Measurements from ENCODE around the gene APOBEC3B. TPM values are rescaled to one million over a fixed set of nuclear protein-coding genes. Genes with fewer than 3 reads are reported as not detected.

The APOBEC3B gene
- total RNA-seq, 4 donors from 2014 or later = 7.8 to 15.3 (median 10.9) TPM; not detected in 1

DNA sequence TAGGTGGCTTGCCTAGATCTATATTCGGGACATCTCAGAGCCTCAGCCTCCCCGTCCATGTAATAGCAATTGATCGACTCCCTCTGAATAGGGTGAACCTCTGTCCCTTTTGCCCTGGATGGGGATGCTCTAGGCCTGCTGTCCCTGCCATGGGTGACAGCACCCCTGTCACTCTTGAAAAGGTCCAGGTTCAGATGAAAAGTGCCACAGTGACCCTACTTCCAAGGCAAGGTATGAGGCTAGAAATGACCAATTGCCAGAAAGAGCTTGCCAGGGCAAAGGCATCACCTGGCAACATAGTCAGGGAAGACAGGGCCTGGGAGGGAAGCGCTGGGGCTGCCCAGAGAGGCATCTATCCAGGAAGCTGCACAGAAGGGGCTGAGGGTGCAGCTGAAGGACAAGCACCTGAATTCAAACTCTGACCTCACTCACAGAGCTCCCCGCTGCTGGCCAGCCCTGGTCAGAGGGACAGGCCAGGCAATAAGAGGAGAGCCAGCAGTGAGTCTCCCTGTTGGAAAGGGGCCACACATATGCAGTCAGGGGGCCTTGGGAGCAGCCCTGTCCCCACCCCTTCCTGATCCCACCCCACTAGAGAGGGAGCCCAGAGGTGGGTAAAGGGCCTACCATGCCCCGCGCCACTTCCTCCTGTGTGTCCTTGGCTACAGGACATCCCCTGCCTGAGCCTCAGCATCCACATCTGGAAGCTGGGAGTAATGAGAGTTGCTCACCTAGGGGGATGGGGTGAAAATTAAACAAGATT lies 33.8 kb upstream of the APOBEC3B start:
- peak; percentile 6 for DNase-seq
- 90% methylated on average over 5 of the region's 7 CpGs; no CpG with 5 or more reads in 1 of the 2 donors for WGBS, 2 donors (ENCODE audit: low coverage in 1 of 2)

DNA sequence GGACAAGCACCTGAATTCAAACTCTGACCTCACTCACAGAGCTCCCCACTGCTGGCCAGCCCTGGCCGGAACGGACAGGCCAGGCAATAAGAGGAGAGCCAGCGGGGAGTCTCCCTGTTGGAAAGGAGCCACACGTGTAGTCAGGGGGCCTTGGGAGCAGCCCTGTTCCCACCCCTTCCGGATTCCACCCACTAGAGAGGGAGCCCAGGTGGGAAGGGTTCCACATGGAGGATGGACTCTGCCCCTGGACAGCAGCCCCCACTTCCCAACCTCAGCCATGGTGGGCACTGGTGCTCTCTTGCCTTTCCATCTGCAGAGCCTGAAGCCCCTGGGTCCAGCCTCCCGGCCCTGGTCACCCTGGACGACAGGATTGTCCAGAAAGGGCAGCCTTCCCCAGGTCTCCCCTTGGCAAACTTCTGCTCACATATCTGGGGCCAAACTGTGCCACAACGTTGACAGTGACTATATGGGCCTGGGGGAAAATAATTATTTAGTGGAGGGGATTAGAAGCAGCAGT lies 32.2 kb upstream of the APOBEC3B start:
- Histone ChIP-seq H3K4me3 (no peak overlapping the region), H3K9me3 (no peaks in the 10 kb centered on the region), H3K27ac (peak overlapping the region in 3 of 4 donors; percentile 66 to 75 (median 72)), H3K36me3 (no peaks in the 10 kb centered on the region), H3K27me3 (peaks cover 5% of the 10 kb centered on the region), H3K4me1 (peaks cover 6 to 45% (median 22%) of the 10 kb centered on the region in 4 donors)
- no peak for TF ChIP-seq POLR2A (IDR thresholded peaks at IDR 0.05)
- TF ChIP-seq, protein P1, sequence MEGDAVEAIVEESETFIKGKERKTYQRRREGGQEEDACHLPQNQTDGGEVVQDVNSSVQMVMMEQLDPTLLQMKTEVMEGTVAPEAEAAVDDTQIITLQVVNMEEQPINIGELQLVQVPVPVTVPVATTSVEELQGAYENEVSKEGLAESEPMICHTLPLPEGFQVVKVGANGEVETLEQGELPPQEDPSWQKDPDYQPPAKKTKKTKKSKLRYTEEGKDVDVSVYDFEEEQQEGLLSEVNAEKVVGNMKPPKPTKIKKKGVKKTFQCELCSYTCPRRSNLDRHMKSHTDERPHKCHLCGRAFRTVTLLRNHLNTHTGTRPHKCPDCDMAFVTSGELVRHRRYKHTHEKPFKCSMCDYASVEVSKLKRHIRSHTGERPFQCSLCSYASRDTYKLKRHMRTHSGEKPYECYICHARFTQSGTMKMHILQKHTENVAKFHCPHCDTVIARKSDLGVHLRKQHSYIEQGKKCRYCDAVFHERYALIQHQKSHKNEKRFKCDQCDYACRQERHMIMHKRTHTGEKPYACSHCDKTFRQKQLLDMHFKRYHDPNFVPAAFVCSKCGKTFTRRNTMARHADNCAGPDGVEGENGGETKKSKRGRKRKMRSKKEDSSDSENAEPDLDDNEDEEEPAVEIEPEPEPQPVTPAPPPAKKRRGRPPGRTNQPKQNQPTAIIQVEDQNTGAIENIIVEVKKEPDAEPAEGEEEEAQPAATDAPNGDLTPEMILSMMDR (IDR thresholded peaks at IDR 0.05) = no peak
- TF ChIP-seq EP300 (IDR thresholded peaks at IDR 0.05; ENCODE audit: low read depth) = no peak
- no peak for TF ChIP-seq POLR2AphosphoS5 (IDR thresholded peaks at IDR 0.05)
- in situ Hi-C loops (cut with MboI; ENCODE audit: low pct_ligation_motif_present in 1 of 4, low pct_unique_long_range_greater_than_20kb in 1 of 4, low sequenced_read_pairs in 3 of 4) (loop anchor here in 1 of 4 donors (5.0 kb wide), 1 partner anchor 47 kb away; no protein-coding TSS in a partner anchor), intact Hi-C loops (cut with DNase I; ENCODE audit: low total_unique reads) (no loop called here)
- DNase-seq = no peak
- 61% methylated on average over 8 of the region's 8 CpGs; no CpG with 5 or more reads in 1 of the 2 donors for WGBS, 2 donors (ENCODE audit: low coverage in 1 of 2)

More for the DNA sequence above, 33.8 kb upstream of the APOBEC3B start:
- Histone ChIP-seq H3K9me3 (no peaks in the 10 kb centered on the region), H3K27ac (no peak overlapping the region), H3K36me3 (no peaks in the 10 kb centered on the region), H3K27me3 (peaks cover 13% of the 10 kb centered on the region), H3K4me1 (peaks cover 6 to 33% (median 12%) of the 10 kb centered on the region in 4 donors), H3K4me3 (no peak overlapping the region)
- intact Hi-C loops (cut with DNase I; ENCODE audit: low total_unique reads) = no loop called here
- TF ChIP-seq, protein P1 (IDR thresholded peaks at IDR 0.05) = no peak
- no peak for TF ChIP-seq POLR2AphosphoS5 (IDR thresholded peaks at IDR 0.05)
- TF ChIP-seq POLR2A (IDR thresholded peaks at IDR 0.05) = no peak
- TF ChIP-seq EP300 (IDR thresholded peaks at IDR 0.05; ENCODE audit: low read depth) = no peak
- in situ Hi-C loops (cut with MboI; ENCODE audit: low pct_ligation_motif_present in 1 of 4, low pct_unique_long_range_greater_than_20kb in 1 of 4, low sequenced_read_pairs in 3 of 4) = loop anchor here in 1 of 4 donors (5.0 kb wide), 1 partner anchor 49 kb away; no protein-coding TSS in a partner anchor

DNA sequence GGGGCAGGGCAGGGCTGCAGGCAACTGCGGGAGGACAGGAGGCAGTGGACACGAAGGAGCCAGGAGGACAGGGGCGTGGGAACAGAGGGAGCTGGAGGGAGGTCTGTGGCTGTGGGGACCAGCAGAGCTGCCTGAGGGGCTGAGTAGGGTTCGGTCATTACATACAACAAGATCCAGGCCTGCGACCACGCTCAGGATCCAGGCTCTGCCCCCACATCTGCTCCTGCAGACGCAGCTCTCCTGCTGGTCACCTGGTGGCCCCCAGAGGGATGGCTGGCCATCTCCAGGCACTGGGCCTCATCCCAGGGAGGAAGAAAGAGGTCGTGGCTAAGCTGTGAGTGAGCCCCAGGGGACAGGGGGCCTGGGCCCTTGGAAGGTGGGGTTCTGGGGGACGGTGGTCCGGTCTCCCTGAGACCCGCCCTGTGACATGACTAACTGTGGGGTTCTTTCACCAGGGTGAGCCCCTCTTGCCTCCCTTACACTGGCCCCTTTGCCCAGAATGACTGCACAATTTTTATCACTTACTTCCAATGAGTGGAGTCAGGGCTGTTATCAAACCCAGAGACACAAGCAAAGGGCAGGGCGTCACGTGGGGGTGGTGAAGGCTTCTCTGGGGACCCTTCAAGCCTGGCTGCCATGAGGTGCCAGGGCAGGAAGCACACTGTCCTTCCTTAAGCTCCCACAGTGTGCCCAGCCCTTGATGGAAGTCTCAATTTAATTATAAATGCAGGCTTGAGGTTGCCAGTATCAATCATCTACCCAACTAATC lies 31.4 kb upstream of the APOBEC3B start:
- Histone ChIP-seq H3K4me3 (no peak overlapping the region), H3K27ac (peak overlapping the region in 3 of 4 donors; percentile 66 to 75 (median 72)), H3K9me3 (no peaks in the 10 kb centered on the region), H3K4me1 (peaks cover 6 to 45% (median 22%) of the 10 kb centered on the region in 4 donors), H3K27me3 (no peaks in the 10 kb centered on the region), H3K36me3 (no peaks in the 10 kb centered on the region)
- in situ Hi-C loops (cut with MboI; ENCODE audit: low pct_ligation_motif_present in 1 of 4, low pct_unique_long_range_greater_than_20kb in 1 of 4, low sequenced_read_pairs in 3 of 4) = no loop called here
- TF ChIP-seq POLR2AphosphoS5 (IDR thresholded peaks at IDR 0.05) = no peak
- TF ChIP-seq, protein P1 (IDR thresholded peaks at IDR 0.05) = no peak
- TF ChIP-seq POLR2A (IDR thresholded peaks at IDR 0.05) = no peak
- TF ChIP-seq EP300 (IDR thresholded peaks at IDR 0.05; ENCODE audit: low read depth) = no peak
- DNase-seq = no peak
- WGBS, 2 donors (ENCODE audit: low coverage in 1 of 2) = 82 to 88% methylated on average over 3 to 13 of the region's 13 CpGs
- intact Hi-C loops (cut with DNase I; ENCODE audit: low total_unique reads) = no loop called here

DNA sequence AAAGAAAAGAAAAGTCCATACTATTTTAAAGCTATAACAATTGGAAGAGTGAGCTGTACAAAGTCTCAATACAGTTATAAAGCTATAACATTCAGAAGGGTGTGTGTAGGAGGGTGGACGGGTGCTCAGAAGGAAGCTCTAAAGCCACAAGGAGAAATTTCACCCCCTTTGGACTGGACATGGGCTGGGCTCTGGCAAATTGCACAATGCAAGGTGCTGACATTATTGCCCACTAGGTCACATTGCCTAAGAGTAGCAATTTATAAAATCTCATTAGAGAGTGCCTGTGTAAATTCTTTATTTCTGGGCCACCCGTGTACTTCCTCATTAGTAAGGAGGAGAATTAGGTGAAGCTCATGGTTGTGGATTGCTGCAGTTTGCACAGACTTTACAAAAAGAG lies 30.4 kb upstream of the APOBEC3B start:
- no peaks in the 10 kb centered on the region for H3K27me3 ChIP-seq
- H3K4me3 ChIP-seq = no peak overlapping the region
- in situ Hi-C loops (cut with MboI; ENCODE audit: low pct_ligation_motif_present in 1 of 4, low pct_unique_long_range_greater_than_20kb in 1 of 4, low sequenced_read_pairs in 3 of 4) = no loop called here
- intact Hi-C loops (cut with DNase I; ENCODE audit: low total_unique reads) = no loop called here
- peak; percentile 56 for DNase-seq
- H3K36me3 ChIP-seq = no peaks in the 10 kb centered on the region
- WGBS, 2 donors (ENCODE audit: low coverage in 1 of 2) = 36% methylated on average over 2 of the region's 2 CpGs; no CpG with 5 or more reads in 1 of the 2 donors
- H3K4me1 ChIP-seq = peaks cover 6 to 45% (median 22%) of the 10 kb centered on the region in 4 donors
- H3K27ac ChIP-seq = peak overlapping the region in 3 of 4 donors; percentile 66 to 75 (median 72)
- H3K9me3 ChIP-seq = no peaks in the 10 kb centered on the region
- TF ChIP-seq POLR2AphosphoS5 (IDR thresholded peaks at IDR 0.05) = peak in 1 of 3 donors; percentile 20
- TF ChIP-seq EP300 (IDR thresholded peaks at IDR 0.05; ENCODE audit: low read depth) = no peak
- TF ChIP-seq POLR2A (IDR thresholded peaks at IDR 0.05) = peak; percentile 13
- TF ChIP-seq, protein P1 (IDR thresholded peaks at IDR 0.05) = peak in 1 of 5 experiments; percentile 17
